Measurements from ENCODE around the gene CASQ1. TPM values are rescaled to one million over a fixed set of nuclear protein-coding genes. Genes with fewer than 3 reads are reported as not detected.

CASQ1 gene
- total RNA-seq, 6 experiments from 2014 or later: 0.25 TPM; not detected in 5

GRCh38 chr1:160177231-160177630 lies 13.1 kb upstream of the CASQ1 start:
- intact Hi-C loops (cut with DNase I): loop anchor here in 1 of 2 donors (10.0 kb wide), 1 partner anchor 62 kb away; the partner anchor contains the start of gene ATP1A2
- Histone ChIP-seq H3K27ac (no peak overlapping the region), H3K4me3 (no peak overlapping the region), H3K27me3 (no peaks in the 10 kb centered on the region), H3K4me1 (no peaks in the 10 kb centered on the region), H3K9me3 (no peaks in the 10 kb centered on the region), H3K36me3 (no peaks in the 10 kb centered on the region)
- no peak for DNase-seq
- no peak for TF ChIP-seq CTCF (IDR thresholded peaks at IDR 0.05)
- WGBS (ENCODE audit: insufficient coverage, low coverage, low lambda C conversion rate, missing lambda C conversion rate): 100% methylated on average over 1 of the region's 2 CpGs
- ATAC-seq: no peak

- ATAC-seq: no peak
- H3K4me1 ChIP-seq: no peaks in the 10 kb centered on the region
- no peaks in the 10 kb centered on the region for H3K36me3 ChIP-seq
- no peak overlapping the region for H3K4me3 ChIP-seq
- no peak for DNase-seq
- H3K27ac ChIP-seq: no peak overlapping the region
- H3K9me3 ChIP-seq: no peaks in the 10 kb centered on the region
- intact Hi-C loops (cut with DNase I): loop anchor here in 1 of 2 donors (10.0 kb wide), 1 partner anchor 63 kb away; the partner anchor contains the start of gene ATP1A2
- WGBS (ENCODE audit: insufficient coverage, low coverage, low lambda C conversion rate, missing lambda C conversion rate): 83% methylated on average over 1 of the region's 1 CpG
- TF ChIP-seq POLR2A (IDR thresholded peaks at IDR 0.05): no peak
- no peak for TF ChIP-seq CTCF (IDR thresholded peaks at IDR 0.05)
- no peaks in the 10 kb centered on the region for H3K27me3 ChIP-seq
Observed at GRCh38 chr1:160177667-160178066, 12.7 kb upstream of the CASQ1 start.

- 86% methylated on average over 2 of the region's 2 CpGs for WGBS (ENCODE audit: insufficient coverage, low coverage, low lambda C conversion rate, missing lambda C conversion rate)
- no peaks in the 10 kb centered on the region for H3K9me3 ChIP-seq
Observed at GRCh38 chr1:160178731-160179130, 11.6 kb upstream of the CASQ1 start.

GRCh38 chr1:160179336-160179735 lies 11.0 kb upstream of the CASQ1 start:
- H3K4me1 ChIP-seq: no peaks in the 10 kb centered on the region
- WGBS (ENCODE audit: insufficient coverage, low coverage, low lambda C conversion rate, missing lambda C conversion rate): 81% methylated on average over 4 of the region's 4 CpGs
- H3K36me3 ChIP-seq: no peaks in the 10 kb centered on the region
- no peak for ATAC-seq
- H3K27ac ChIP-seq: no peak overlapping the region
- H3K27me3 ChIP-seq: no peaks in the 10 kb centered on the region
- no peak overlapping the region for H3K4me3 ChIP-seq
- no peaks in the 10 kb centered on the region for H3K9me3 ChIP-seq
- TF ChIP-seq CTCF (IDR thresholded peaks at IDR 0.05) (no peak), POLR2A (IDR thresholded peaks at IDR 0.05) (no peak)
- no peak for DNase-seq
- intact Hi-C loops (cut with DNase I): loop anchor here in 1 of 2 donors (10.0 kb wide), 1 partner anchor 65 kb away; the partner anchor contains the start of gene ATP1A2

More at GRCh38 chr1:160178731-160179130, 11.6 kb upstream of the CASQ1 start:
- Histone ChIP-seq H3K36me3 (no peaks in the 10 kb centered on the region), H3K4me1 (no peaks in the 10 kb centered on the region), H3K27ac (no peak overlapping the region), H3K27me3 (no peaks in the 10 kb centered on the region), H3K4me3 (no peak overlapping the region)
- TF ChIP-seq CTCF (IDR thresholded peaks at IDR 0.05) (no peak), POLR2A (IDR thresholded peaks at IDR 0.05) (no peak)
- intact Hi-C loops (cut with DNase I): loop anchor here in 1 of 2 donors (10.0 kb wide), 1 partner anchor 64 kb away; the partner anchor contains the start of gene ATP1A2
- DNase-seq: no peak
- ATAC-seq: no peak

GRCh38 chr1:160186246-160186645 lies 4.1 kb upstream of the CASQ1 start:
- WGBS (ENCODE audit: insufficient coverage, low coverage, low lambda C conversion rate, missing lambda C conversion rate): 75% methylated on average over 5 of the region's 7 CpGs
- ATAC-seq (no peak), DNase-seq (no peak)
- Histone ChIP-seq H3K4me1 (no peaks in the 10 kb centered on the region), H3K27me3 (no peaks in the 10 kb centered on the region), H3K36me3 (no peaks in the 10 kb centered on the region), H3K4me3 (no peak overlapping the region), H3K27ac (no peak overlapping the region), H3K9me3 (no peaks in the 10 kb centered on the region)
- intact Hi-C loops (cut with DNase I): no loop called here
- TF ChIP-seq CTCF (IDR thresholded peaks at IDR 0.05): no peak
- TF ChIP-seq POLR2A (IDR thresholded peaks at IDR 0.05): no peak

Data from right lobe of liver (tissue), 6 donors.